SK-N-SH (cell line): ENCODE data around the gene MYO5C. TPM values are rescaled to one million over a fixed set of nuclear protein-coding genes. Genes with fewer than 3 reads are reported as not detected.

Experiments
- CTCF ChIA-PET: fragments of 300-600, 350-600 bp; formaldehyde crosslinking; extraction: SDS; loops from one replicate; lab custom pipeline; 2021; lab: Yijun Ruan, JAX
- POLR2A ChIA-PET: fragments of 350-600 bp; sonication (Branson Sonifier 250); formaldehyde crosslinking; extraction: SDS; loops from one replicate; lab custom pipeline; 2020; ENCODE audit warnings: antibody characterized with exemption, inconsistent platforms; lab: Yijun Ruan, JAX
- DNase-seq: peaks from one replicate; pipeline ENCODE4 v3.0.0; 2012
- H2AFZ ChIP-seq: fragments of 200-600 bp; sonication (generic); 2 replicates; pipeline ENCODE4 v1.8.1; 2016; ENCODE audit warnings: antibody characterized with exemption, mild to moderate bottlenecking, low read depth
- H3F3A ChIP-seq: fragments of 200-600 bp; sonication (generic); replicated peaks from 2 replicates; pipeline ENCODE3; 2016; ENCODE audit warnings: antibody characterized with exemption, mild to moderate bottlenecking; ENCODE audit not compliant: insufficient read depth
- H3K27ac ChIP-seq, 2 experiments: fragments of 200-500 bp in 1 of 2; fragments of 200-600 bp in 1 of 2; sonication (Bioruptor generic) in 1 of 2; sonication (generic), shearing (Covaris generic) in 1 of 2; 2 replicates each; pipeline versions ENCODE4 v1.5.1 to v1.6.1; 2014 to 2016; ENCODE audit warnings: low read depth in 2 of 2, inconsistent platforms in 1 of 2, low read length in 1 of 2, mild to moderate bottlenecking in 1 of 2, mixed read lengths in 1 of 2
- H3K27me3 ChIP-seq: fragments of 200-600 bp; sonication (generic), shearing (Covaris generic); 2 replicates; pipeline ENCODE4 v1.6.1; 2016; ENCODE audit warnings: mixed run types; ENCODE audit not compliant: insufficient read depth
- H3K36me3 ChIP-seq, 2 experiments: fragments of 200-500 bp in 1 of 2; fragments of 200-600 bp in 1 of 2; sonication (Bioruptor generic) in 1 of 2; sonication (generic) in 1 of 2; replicated peaks in 1 of 2; 2 replicates each; pipeline versions ENCODE3 to v1.5.1; 2014 to 2016; ENCODE audit warnings: low read length in 1 of 2, mild to moderate bottlenecking in 1 of 2; ENCODE audit not compliant: insufficient read depth in 2 of 2, control insufficient read depth in 1 of 2
- H3K4me1 ChIP-seq, 2 experiments: fragments of 200-500 bp in 1 of 2; fragments of 200-600 bp in 1 of 2; sonication (Bioruptor generic) in 1 of 2; sonication (generic), shearing (Covaris generic) in 1 of 2; 2 replicates each; pipeline versions ENCODE4 v1.5.1 to v1.6.1; 2014 to 2016; ENCODE audit warnings: low read depth in 1 of 2, low read length in 1 of 2, mixed run types in 1 of 2; ENCODE audit not compliant: insufficient read depth in 2 of 2, control insufficient read depth in 1 of 2
- H3K4me2 ChIP-seq: fragments of 200-600 bp; sonication (generic), shearing (Covaris generic); 2 replicates; pipeline ENCODE4 v1.6.1; 2017; ENCODE audit warnings: mixed run types
- H3K4me3 ChIP-seq, 2 experiments: fragments of 200-500 bp in 1 of 2; fragments of 200-600 bp in 1 of 2; sonication (Bioruptor generic) in 1 of 2; sonication (generic), shearing (Covaris generic) in 1 of 2; 2 replicates each; pipeline versions ENCODE4 v1.5.1 to v1.8.1; 2014 to 2016; ENCODE audit warnings: low read depth in 2 of 2, inconsistent platforms in 1 of 2, low read length in 1 of 2, mild to moderate bottlenecking in 1 of 2, mixed read lengths in 1 of 2, moderate library complexity in 1 of 2
- H3K79me2 ChIP-seq: fragments of 200-600 bp; sonication (generic); 2 replicates; pipeline ENCODE4 v1.8.1; 2017; ENCODE audit warnings: mild to moderate bottlenecking; ENCODE audit not compliant: insufficient read depth
- H3K9ac ChIP-seq: fragments of 200-600 bp; sonication (generic); 2 replicates; pipeline ENCODE4 v1.6.1; 2017; ENCODE audit warnings: mixed run types
- H3K9me2 ChIP-seq: fragments of 200-600 bp; sonication (generic); 2 replicates; pipeline ENCODE4 v1.6.1; 2017; ENCODE audit warnings: mixed run types
- H3K9me3 ChIP-seq: fragments of 200-600 bp; sonication (generic); 2 replicates; pipeline ENCODE4 v1.6.1; 2017; ENCODE audit warnings: mixed run types, mild to moderate bottlenecking, moderate library complexity
- H4K20me1 ChIP-seq: fragments of 200-600 bp; sonication (generic); 2 replicates; pipeline ENCODE4 v1.6.1; 2017; ENCODE audit warnings: mild to moderate bottlenecking, mixed run types; ENCODE audit not compliant: insufficient read depth
- CHD2 ChIP-seq: fragments of 150-350 bp; IDR thresholded peaks from 2 replicates; pipeline ENCODE4 v1.6.1; 2018; ENCODE audit warnings: low read length; ENCODE audit not compliant: partially characterized antibody
- CTCF ChIP-seq: fragments of 200-600 bp; sonication (generic); IDR thresholded peaks from 2 replicates; pipeline ENCODE4 v1.6.1; 2017; ENCODE audit warnings: antibody characterized with exemption, mild to moderate bottlenecking, moderate library complexity
- ELF1 ChIP-seq: IDR thresholded peaks from 2 replicates; pipeline ENCODE4 v1.4.0; 2012
- GATA2 ChIP-seq: sonication (generic); formaldehyde crosslinking; IDR thresholded peaks from 2 replicates; pipeline ENCODE4 v1.5.0; 2020; ENCODE audit warnings: mild to moderate bottlenecking, missing genetic modification reagents
- JUND ChIP-seq: IDR thresholded peaks from 2 replicates; pipeline ENCODE4 v1.4.0; 2012
- MAX ChIP-seq: IDR thresholded peaks from 2 replicates; pipeline ENCODE4 v1.4.0; 2012; ENCODE audit warnings: low read depth
- MXI1 ChIP-seq: IDR thresholded peaks from 2 replicates; pipeline ENCODE4 v1.6.1; 2012; ENCODE audit warnings: mild to moderate bottlenecking, low read depth, low read length, improper control_type of control experiment
- RAD21 ChIP-seq: IDR thresholded peaks from 2 replicates; pipeline ENCODE4 v1.6.1; 2012; ENCODE audit warnings: mild to moderate bottlenecking, low read length
- REST ChIP-seq: IDR thresholded peaks from 2 replicates; pipeline ENCODE4 v1.6.1; 2012; ENCODE audit warnings: mild to moderate bottlenecking, low read depth, low read length, moderate library complexity
- SMC3 ChIP-seq: IDR thresholded peaks from 2 replicates; pipeline ENCODE4 v1.6.1; 2012; ENCODE audit warnings: low read depth, low read length, improper control_type of control experiment
- WGBS: methylation state at CpG from one replicate; pipeline ENCODE4 v1.1.6; 2017; ENCODE audit warnings: low lambda C conversion rate; 5-methylcytosine and 5-hydroxymethylcytosine counted together
- polyA plus RNA-seq, 3 experiments: library from polyadenylated mRNA; depleted of rRNA; stranded (reverse); fragments of >200 nt; gene quantifications; 2 replicates each; pipeline ENCODE4 v1.2.3, GENCODE V29; 2012
- TF ChIP-seq, protein P1 (sequence below): IDR thresholded peaks from 2 replicates; pipeline ENCODE4 v1.4.0; 2012; ENCODE audit warnings: low read depth, borderline replicate concordance
- TF ChIP-seq, protein P2 (sequence below): fragments of 150-350 bp; IDR thresholded peaks from 2 replicates; pipeline ENCODE4 v1.6.1; 2016; ENCODE audit warnings: mild to moderate bottlenecking, low read depth, low read length

Gene MYO5C
- polyA plus RNA-seq, 1 of the 3 experiments (the other 2 are of a cell fraction) = 0.99 TPM

GRCh38 chr15:52246686-52247431 lies 48.7 kb downstream of the MYO5C start:
- H3K27ac ChIP-seq = no peak overlapping the region

More at GRCh38 chr15:52246686-52247431, 48.7 kb downstream of the MYO5C start:
- DNase-seq = no peak
- Histone ChIP-seq H3K36me3 (no peaks in the 10 kb centered on the region), H3K9me2 (no peaks in the 10 kb centered on the region), H3K9me3 (no peaks in the 10 kb centered on the region), H3K79me2 (no peaks in the 10 kb centered on the region), H3K9ac (no peak overlapping the region), H3K4me1 (no peaks in the 10 kb centered on the region), H3F3A (peaks cover 2% of the 10 kb centered on the region), H4K20me1 (no peaks in the 10 kb centered on the region), H3K27me3 (no peaks in the 10 kb centered on the region), H2AFZ (no peak overlapping the region), H3K4me3 (no peak overlapping the region), H3K4me2 (no peak overlapping the region)
- POLR2A ChIA-PET = no interaction called here
- TF ChIP-seq CTCF = no peak
- no peak for TF ChIP-seq ELF1
- TF ChIP-seq GATA2 (CRISPR knock-in tag) = no peak
- TF ChIP-seq MAX = no peak
- TF ChIP-seq JUND = no peak
- TF ChIP-seq RAD21 = no peak
- no peak for TF ChIP-seq MXI1
- no peak for TF ChIP-seq CHD2
- TF ChIP-seq REST = no peak
- TF ChIP-seq, protein P1, sequence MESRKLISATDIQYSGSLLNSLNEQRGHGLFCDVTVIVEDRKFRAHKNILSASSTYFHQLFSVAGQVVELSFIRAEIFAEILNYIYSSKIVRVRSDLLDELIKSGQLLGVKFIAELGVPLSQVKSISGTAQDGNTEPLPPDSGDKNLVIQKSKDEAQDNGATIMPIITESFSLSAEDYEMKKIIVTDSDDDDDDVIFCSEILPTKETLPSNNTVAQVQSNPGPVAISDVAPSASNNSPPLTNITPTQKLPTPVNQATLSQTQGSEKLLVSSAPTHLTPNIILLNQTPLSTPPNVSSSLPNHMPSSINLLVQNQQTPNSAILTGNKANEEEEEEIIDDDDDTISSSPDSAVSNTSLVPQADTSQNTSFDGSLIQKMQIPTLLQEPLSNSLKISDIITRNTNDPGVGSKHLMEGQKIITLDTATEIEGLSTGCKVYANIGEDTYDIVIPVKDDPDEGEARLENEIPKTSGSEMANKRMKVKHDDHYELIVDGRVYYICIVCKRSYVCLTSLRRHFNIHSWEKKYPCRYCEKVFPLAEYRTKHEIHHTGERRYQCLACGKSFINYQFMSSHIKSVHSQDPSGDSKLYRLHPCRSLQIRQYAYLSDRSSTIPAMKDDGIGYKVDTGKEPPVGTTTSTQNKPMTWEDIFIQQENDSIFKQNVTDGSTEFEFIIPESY = no peak
- TF ChIP-seq SMC3 = no peak
- TF ChIP-seq, protein P2, sequence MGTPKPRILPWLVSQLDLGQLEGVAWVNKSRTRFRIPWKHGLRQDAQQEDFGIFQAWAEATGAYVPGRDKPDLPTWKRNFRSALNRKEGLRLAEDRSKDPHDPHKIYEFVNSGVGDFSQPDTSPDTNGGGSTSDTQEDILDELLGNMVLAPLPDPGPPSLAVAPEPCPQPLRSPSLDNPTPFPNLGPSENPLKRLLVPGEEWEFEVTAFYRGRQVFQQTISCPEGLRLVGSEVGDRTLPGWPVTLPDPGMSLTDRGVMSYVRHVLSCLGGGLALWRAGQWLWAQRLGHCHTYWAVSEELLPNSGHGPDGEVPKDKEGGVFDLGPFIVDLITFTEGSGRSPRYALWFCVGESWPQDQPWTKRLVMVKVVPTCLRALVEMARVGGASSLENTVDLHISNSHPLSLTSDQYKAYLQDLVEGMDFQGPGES = no peak
- CTCF ChIA-PET = interaction anchor here (0.6 to 1.5 kb wide), 5 partner anchors 9 to 489 kb away, joined by 3 to 6 read pairs (median 3); no protein-coding TSS in a partner anchor
- WGBS = 89% methylated on average over 16 of the region's 16 CpGs
